IPS DF 6.9 (cell line): ENCODE data around the gene FCN1.

Source experiments
- DNase-seq: peaks from one replicate; pipeline ENCODE4 v3.0.0-alpha.2; 2013; ENCODE audit warnings: low read depth, low spot score
- H3K27ac ChIP-seq: one replicate; pipeline ENCODE4 v1.5.1; 2013; ENCODE audit warnings: low read length, control low read depth
- H3K27me3 ChIP-seq: 2 replicates; pipeline ENCODE4 v1.6.1; 2013; ENCODE audit warnings: mild to moderate bottlenecking, low read length; ENCODE audit not compliant: control insufficient read depth, insufficient read depth
- H3K36me3 ChIP-seq: 2 replicates; pipeline ENCODE4 v1.6.1; 2013; ENCODE audit warnings: low read length; ENCODE audit not compliant: control insufficient read depth, insufficient read depth
- H3K4me1 ChIP-seq: 2 replicates; pipeline ENCODE4 v1.6.1; 2013; ENCODE audit warnings: low read length; ENCODE audit not compliant: control insufficient read depth, insufficient read depth
- H3K4me3 ChIP-seq: 2 replicates; pipeline ENCODE4 v1.5.1; 2013; ENCODE audit warnings: mild to moderate bottlenecking, low read length
- H3K9me3 ChIP-seq: 2 replicates; pipeline ENCODE4 v1.6.1; 2013; ENCODE audit warnings: low read length, inconsistent platforms; ENCODE audit not compliant: control insufficient read depth, insufficient read depth
- WGBS: extraction: QIAGEN DNeasy Blood & Tissue Kit; methylation state at CpG from one replicate; pipeline ENCODE4 v1.1.7; 2013; ENCODE audit warnings: mixed read lengths, missing lambda C conversion rate; ENCODE audit not compliant: insufficient read length, insufficient coverage; 5-methylcytosine and 5-hydroxymethylcytosine counted together

The FCN1 gene

DNA sequence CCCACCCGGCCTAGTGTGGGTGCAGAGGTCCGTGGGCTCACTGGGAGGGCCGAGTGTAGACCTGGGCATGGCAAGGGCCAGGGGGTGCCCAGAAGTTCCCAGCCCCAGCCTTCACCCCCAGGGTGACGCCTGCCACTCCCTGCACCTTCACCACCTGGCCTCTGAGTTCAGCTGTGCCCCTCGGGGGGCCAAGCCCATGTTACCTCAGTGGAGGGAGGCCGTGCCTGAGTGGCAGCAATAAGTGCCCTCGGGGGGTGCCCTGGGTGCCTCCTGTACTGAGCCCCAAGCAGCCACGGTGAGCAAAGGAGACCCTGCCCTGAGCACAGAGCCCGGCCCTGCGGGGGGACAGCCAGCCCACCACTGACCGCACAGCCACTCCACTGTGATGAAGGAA, 47.4 kb downstream of the FCN1 start:
- no peak for DNase-seq
- Histone ChIP-seq H3K27ac (no peak overlapping the region), H3K9me3 (no peaks in the 10 kb centered on the region), H3K27me3 (no peaks in the 10 kb centered on the region), H3K36me3 (no peaks in the 10 kb centered on the region), H3K4me1 (no peaks in the 10 kb centered on the region), H3K4me3 (no peak overlapping the region)
- WGBS: no CpG with 5 or more reads among the region's 11 CpGs

DNA sequence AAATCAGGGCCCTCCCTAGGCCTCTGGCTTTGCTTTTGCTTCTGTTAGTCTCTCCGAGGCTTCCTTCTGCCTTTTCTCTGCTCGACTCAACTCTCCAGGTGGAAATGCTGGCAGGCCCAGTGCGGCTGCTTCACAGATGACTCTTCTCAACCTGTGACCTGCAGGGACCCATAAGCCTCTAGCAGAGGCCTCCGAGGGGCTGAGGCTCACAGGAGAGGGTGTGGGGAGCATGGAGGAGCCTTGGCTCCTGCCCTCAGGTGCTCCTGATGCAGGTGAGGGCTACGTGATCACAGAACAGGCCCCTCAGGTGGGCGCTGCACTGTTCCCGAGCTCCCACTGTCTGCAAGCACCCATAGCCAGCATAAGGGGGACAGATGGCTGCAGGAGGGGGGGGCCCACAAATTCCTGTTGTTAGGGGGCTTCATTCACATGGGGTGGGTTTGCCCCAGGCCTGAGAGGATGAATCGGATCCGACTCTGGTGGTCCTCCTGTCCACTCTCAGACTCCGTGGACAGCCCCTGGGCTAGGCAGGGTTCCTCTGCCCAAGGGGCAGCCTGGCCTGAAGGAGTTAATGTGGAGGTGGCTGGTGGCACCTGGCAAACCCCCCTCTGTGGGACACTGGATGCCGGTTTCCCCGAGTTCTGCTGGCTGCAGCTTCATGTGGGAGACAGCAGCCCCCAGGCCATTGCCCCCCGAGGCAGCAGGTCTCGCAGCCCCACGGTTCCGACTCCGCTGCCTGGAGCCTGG, 48.0 kb downstream of the FCN1 start:
- no peaks in the 10 kb centered on the region for H3K27me3 ChIP-seq
- no CpG with 5 or more reads among the region's 17 CpGs for WGBS
- no peaks in the 10 kb centered on the region for H3K9me3 ChIP-seq
- H3K4me3 ChIP-seq: no peak overlapping the region
- H3K36me3 ChIP-seq: no peaks in the 10 kb centered on the region
- no peaks in the 10 kb centered on the region for H3K4me1 ChIP-seq
- no peak for DNase-seq
- H3K27ac ChIP-seq: no peak overlapping the region

DNA sequence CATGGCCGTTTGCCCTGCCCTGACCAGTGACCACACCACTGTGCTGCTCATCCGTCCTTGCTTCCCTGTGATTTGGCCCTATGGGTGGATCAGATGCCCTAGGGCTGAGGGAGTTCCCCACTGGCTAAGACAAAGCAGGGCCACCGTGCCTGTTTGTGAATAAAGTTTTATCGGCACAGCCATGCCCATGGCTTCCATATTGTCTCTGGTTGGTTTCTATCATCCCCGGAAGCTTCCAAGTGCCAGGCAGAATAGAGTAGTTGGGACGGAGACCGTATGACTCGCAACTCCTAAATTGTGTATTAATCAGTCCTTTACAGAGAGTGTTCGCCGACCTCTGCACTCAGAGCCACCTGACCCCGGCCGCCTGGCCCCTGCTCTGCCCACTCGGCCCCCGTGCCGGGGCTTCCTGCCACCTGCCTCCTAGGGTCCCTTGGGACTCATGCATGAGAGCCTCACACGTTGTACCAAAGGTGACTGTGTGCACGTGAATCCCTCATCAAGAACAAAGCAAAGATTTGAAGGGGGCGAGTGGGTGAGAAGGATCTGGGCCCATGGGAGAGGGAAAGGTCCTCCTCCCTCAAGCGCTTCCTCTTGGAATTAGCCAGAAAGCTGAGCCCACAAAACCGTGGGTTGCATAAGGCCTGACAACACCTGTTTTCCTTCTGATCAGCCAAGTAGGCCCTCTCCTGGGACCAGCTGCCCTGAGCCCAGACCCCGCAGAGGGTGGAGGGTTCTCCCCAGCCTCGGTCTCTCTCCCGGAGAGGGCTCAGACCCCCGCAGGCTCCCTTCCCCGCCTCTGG, 48.8 kb downstream of the FCN1 start:
- no peaks in the 10 kb centered on the region for H3K27me3 ChIP-seq
- no peak for DNase-seq
- no peaks in the 10 kb centered on the region for H3K4me1 ChIP-seq
- H3K9me3 ChIP-seq: no peaks in the 10 kb centered on the region
- H3K4me3 ChIP-seq: no peak overlapping the region
- H3K36me3 ChIP-seq: no peaks in the 10 kb centered on the region
- WGBS: no CpG with 5 or more reads among the region's 25 CpGs
- H3K27ac ChIP-seq: no peak overlapping the region

DNA sequence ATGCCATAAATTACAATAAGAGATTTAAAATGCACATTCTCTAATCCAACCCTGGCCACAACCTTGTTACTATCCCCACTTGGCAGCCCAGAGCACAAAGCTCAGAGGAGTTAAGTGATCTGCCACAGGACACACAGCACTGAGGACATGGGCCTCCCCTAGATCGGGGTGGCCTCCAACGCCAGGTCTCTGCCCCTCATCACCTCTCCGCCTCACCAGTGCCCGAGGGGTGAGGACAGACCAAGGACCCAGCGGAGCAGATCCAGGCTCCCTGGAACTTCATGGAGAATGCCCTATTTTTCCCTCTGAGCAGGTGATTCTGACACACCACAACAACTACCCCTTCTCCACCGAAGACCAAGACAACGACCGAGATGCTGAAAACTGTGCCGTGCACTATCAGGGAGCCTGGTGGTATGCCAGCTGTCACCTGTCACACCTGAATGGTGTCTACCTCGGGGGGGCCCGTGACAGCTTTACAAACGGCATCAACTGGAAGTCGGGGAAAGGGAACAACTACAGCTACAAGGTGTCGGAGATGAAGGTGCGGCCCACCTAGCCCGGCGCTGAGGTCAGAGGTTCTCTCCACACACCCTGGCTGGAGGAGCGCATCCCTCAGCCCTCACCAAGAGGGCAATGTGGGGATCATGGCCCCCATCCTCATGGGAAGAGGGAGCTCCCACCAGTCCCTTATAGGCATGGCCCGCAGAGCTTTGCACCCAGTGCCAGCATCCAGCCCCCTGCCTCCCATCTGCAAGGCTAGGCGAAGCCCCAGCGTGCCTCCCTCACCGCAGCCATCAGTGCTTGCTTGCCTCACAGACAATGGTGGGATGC, 49.6 kb downstream of the FCN1 start:
- Histone ChIP-seq H3K27ac (no peak overlapping the region), H3K36me3 (no peaks in the 10 kb centered on the region), H3K4me1 (no peaks in the 10 kb centered on the region), H3K4me3 (no peak overlapping the region), H3K9me3 (no peaks in the 10 kb centered on the region), H3K27me3 (no peaks in the 10 kb centered on the region)
- no peak for DNase-seq
- no CpG with 5 or more reads among the region's 22 CpGs for WGBS

DNA sequence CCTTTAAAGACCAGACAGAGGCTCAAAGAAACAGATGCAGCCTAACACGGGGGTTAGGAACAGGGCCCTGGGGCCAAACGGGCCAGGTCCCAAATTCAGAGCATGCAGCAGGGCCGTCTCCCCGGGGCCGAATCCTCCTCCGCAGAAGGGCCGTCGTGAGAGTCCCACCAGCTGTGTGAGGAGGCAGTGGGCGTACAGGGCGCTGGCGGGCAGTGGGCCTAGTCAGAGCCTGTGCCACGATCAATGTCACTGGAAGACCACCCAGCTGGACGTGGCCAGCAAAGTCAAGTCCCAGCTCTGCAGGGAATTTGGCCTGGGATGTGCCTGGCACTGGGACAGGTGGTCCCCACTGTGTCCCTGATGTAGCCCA, 52.9 kb downstream of the FCN1 start:
- WGBS: no CpG with 5 or more reads among the region's 13 CpGs
- H3K27me3 ChIP-seq: no peaks in the 10 kb centered on the region
- DNase-seq: no peak
- H3K4me3 ChIP-seq: no peak overlapping the region
- H3K36me3 ChIP-seq: no peaks in the 10 kb centered on the region
- H3K9me3 ChIP-seq: no peaks in the 10 kb centered on the region
- no peak overlapping the region for H3K27ac ChIP-seq
- no peaks in the 10 kb centered on the region for H3K4me1 ChIP-seq

DNA sequence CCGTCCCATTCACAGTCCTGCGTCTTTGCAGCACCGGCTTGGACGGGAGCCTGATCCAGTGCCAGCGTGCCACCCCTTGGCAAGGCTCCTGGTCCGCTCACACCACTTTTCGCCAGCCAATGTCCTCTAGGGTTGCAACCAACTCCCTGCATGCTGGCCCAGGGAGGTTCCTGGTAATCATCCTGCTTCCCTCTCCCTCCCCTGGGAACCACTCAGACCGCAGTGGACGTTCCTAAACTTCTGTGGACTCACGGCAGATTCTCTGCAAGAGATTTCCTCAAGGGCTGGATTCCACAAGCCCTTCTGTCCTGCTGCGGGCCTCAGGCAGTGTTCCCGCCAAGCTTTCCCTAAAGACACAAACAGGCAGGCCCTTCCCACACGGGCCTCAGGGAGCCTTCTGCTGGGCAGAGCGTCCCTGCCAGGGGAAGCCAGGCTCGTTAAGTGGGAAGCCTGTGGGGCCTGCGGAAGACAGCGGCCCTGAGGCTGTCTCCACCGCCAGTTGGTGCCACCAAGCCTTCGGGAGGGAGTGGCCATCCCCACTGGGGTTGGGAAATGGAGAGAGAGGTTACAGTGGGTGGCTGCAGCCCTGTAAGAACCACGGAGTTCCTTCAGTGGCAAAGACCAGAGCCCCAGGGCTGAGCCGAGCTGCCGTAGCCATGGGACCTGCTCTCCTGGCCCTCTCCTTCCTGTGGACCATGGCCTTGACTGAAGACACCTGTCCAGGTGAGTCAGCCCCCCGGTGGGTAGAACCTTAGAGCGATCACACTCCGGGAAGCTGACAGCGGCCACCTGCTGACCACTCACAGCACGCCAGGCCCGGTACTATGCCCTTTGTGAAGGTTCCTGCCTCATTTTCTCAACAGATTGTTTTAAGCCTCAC, 53.5 kb downstream of the FCN1 start:
- no peak overlapping the region for H3K4me3 ChIP-seq
- no peak for DNase-seq
- no peaks in the 10 kb centered on the region for H3K36me3 ChIP-seq
- H3K27ac ChIP-seq: no peak overlapping the region
- no peaks in the 10 kb centered on the region for H3K9me3 ChIP-seq
- H3K27me3 ChIP-seq: no peaks in the 10 kb centered on the region
- no peaks in the 10 kb centered on the region for H3K4me1 ChIP-seq
- WGBS: no CpG with 5 or more reads among the region's 28 CpGs

DNA sequence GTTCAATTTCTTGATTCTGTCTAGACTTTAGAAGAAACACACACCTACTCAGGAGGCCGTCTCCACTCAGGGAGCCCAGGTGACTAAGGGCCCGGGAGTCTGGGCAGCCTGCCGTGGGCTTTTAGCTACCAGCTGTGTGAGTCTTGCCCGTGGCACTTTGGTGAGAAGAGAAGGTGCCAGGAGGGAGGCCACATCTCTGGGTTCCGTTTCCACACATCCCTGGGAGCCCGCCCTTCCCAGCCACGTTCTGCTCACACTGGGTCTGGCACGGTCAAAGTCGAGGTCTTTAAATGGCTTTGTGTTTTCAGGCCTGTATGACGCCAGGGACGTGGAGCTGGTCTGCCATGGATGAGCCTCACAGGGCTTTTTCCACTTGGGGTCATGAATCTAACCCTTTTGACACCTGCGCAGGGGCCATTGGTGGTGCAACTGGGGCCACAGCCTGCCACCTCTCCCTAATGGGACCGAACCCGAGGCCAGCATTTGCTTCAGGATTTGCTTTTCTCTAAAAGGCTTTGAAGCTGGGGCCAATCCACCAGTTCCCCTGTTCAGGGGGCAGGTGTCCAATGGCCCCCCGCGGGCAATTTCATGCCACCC, 54.3 kb downstream of the FCN1 start:
- Histone ChIP-seq H3K27me3 (no peaks in the 10 kb centered on the region), H3K9me3 (no peaks in the 10 kb centered on the region)
- WGBS: no CpG with 5 or more reads among the region's 16 CpGs

DNA sequence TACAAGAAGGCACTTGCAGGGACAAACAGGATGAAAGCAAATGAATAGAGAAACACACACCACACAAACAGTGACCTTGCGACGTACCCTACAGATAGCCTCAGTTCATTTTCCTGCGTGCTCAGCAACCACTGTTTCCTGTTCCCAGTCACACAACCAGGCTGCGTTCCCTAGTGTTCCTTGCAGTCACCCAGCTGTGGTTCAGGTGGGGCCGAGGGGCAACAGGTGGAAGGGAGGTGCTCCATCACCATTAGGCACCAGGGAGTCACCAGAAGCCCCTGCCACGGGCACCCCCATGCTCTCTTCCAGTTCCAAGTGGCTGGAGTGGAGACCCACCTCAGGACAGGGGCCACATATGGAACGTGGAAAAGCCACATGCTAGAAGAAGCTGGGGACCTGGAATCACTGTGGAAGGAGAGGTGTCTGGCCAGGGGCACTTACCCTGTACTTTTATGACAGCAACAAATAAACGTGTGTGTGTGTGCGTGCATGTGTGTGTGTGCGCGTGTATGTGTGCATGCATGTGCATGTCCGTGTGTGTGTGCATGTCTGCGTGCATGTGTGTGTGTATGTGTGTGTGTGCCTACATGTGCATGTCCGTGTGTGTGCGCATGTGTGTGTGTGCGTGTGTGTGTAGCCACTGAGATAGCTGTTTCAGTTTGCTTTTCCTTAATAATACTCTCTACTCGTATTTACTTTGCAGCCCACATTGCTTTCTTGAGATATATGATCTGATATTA, 55.9 kb downstream of the FCN1 start:
- H3K4me3 ChIP-seq: no peak overlapping the region
- no peak for DNase-seq
- no peaks in the 10 kb centered on the region for H3K36me3 ChIP-seq
- no peaks in the 10 kb centered on the region for H3K27me3 ChIP-seq
- WGBS: no CpG with 5 or more reads among the region's 17 CpGs
- no peaks in the 10 kb centered on the region for H3K9me3 ChIP-seq
- H3K27ac ChIP-seq: no peak overlapping the region
- no peaks in the 10 kb centered on the region for H3K4me1 ChIP-seq

More for the DNA sequence above, 54.3 kb downstream of the FCN1 start:
- H3K36me3 ChIP-seq: no peaks in the 10 kb centered on the region
- H3K27ac ChIP-seq: no peak overlapping the region
- H3K4me3 ChIP-seq: no peak overlapping the region
- no peak for DNase-seq
- H3K4me1 ChIP-seq: no peaks in the 10 kb centered on the region

DNA sequence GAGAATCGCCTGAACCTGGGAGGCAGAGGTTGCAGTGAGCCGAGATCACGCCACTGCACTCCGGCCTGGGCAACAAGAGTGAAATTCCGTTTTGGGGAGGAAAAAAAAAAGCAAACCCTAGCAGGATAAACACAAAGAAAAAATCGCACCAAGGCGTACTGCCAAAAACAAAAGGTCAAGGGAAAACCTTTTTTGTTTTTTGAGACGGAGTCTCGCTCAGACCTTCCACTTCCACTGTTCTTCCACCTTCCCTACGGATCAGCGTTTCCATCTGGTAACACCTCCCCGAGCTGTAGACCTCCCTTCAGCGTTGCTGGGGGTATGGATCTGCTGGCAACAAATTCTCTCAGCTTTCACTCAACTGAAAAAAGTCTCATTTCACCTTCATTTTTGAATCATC, 57.2 kb downstream of the FCN1 start:
- no peaks in the 10 kb centered on the region for H3K27me3 ChIP-seq
- WGBS: no CpG with 5 or more reads among the region's 13 CpGs
- H3K4me1 ChIP-seq: no peaks in the 10 kb centered on the region
- H3K36me3 ChIP-seq: no peaks in the 10 kb centered on the region
- no peak for DNase-seq
- no peak overlapping the region for H3K4me3 ChIP-seq
- H3K27ac ChIP-seq: no peak overlapping the region
- no peaks in the 10 kb centered on the region for H3K9me3 ChIP-seq
